ENCODE data around the gene RPEL1.
"Not testable (repeated sequence)": the region's sequence is repeated elsewhere in the genome, so short reads cannot be mapped to it uniquely, and the experiment has no call there.

Gene RPEL1

DNA sequence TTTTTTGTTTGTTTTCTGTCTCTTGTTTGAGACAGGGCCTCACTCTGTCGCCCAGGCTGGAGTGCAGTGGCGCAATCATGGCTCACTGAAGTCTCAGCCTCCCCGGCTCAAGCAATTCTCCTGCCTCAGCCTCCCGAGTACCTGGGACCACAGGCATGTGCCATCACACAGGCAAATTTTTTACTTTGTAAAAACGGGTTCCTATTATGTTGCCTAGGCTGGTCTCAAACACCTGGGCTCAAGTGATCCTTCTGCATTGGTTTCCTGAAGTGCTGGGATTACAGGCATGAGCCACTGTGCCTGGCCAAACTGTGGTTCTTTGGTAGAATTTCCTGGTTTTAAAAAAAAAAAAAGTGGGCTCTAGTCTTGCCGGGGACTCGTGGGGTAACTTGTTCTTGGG, at the start of gene RPEL1:
Gene RPEL1 (plus strand): TSS at position 301 of the 400 bp plus-strand sequence. CDS start 110 bp downstream, outside the sequence.
- DNase-seq (ENCODE audit: low read depth), result not testable (repeated sequence)

GRCh38 chr10:103196516-103196915, 49.2 kb upstream of the RPEL1 start:
- no peak for DNase-seq (ENCODE audit: low read depth)

DNA sequence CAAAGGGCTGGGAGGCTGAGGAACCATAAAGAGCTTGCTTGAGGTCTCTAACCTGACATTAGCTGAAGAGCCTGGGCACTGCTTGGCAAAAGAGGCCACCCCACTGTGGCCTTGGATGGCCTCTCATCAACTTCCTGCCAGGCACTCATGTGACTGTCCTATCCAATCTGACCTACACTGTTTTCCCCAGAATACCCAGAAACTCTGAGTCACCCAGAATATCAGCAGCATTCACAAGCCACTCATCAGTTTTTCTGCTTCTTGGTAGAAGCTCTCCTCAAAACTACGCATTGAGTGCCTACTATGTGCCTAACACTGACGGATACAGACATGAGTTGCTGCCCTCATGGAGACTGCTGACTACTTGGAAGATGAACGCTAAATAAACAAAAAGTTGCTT, 48.5 kb upstream of the RPEL1 start:
- DNase-seq (ENCODE audit: low read depth), result no peak

DNA sequence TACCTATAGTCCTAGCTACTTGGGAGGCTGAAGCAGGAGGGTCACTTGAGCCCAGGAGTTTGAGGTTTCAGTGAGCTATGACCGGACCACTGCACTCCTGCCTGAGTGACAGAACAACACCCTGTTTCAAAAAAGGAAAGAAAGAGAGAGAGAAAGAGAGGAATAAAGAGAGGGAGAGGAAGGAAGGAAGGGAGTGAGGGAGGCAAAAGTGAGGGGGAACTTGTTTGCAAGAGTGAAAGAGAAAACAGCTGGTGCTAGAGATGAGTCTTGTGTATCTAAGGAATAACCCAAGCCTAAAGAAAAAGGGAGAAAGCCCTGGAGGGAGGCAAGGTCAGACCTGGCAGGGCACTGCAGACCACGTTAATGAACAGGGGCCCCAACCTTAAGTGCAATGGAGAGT, 47.8 kb upstream of the RPEL1 start:
- no peak for DNase-seq (ENCODE audit: low read depth)

DNA sequence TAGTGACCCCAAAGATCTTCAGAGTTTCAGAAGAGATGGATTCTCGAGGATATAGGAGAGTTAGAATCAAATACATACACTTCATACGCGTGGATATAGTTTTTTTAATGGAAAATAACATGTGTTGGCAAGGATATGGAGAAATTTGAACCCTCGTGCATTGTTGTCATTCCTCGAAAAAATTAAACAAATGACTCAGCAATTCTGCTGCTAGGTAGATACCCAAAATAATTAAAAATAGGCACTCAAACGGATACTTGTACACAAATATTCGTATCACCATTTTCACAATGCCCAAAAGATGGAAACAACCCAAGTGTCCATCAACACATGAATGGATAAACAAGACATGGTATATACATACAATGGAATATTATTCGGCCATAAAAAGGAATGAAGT, 47.0 kb upstream of the RPEL1 start:
- no peak for DNase-seq (ENCODE audit: low read depth)

DNA sequence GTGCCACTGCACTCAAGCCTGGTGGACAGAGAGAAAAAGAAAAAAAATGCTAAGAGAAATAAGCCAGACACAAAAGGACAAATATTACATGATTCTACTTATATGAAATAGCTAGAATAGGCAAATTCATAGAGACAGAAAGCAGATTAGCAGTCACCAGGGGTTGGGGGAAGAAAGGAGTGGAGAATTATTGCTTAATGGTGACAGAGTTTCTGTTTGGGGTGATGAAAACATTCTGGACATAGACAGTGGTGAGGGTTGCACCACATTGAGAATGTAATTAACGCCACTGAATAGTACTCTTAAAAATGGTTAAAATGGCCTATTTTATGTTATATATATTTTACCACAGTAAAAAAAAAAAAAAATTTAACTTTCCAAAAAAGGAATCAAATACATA, 46.2 kb upstream of the RPEL1 start:
- DNase-seq (ENCODE audit: low read depth), result no peak

DNA sequence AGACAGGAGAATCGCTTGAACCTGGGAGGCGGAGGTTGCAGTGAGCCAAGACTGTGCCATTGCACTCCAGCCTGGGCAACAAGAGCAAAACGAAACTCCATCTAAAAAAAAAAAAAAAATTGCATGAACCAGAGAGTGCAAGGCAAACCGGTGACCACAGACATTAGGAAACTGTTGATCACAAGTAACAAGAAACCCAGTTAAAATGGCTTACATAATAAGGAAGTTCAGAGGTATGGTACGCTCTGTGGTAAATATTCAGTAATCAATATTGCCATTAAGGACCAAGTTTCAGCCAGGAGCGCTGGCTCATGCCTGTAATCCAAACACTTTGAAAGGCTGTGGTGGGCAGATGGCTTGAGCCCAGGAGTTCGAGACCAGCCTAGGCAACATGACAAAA, 43.4 kb upstream of the RPEL1 start:
- no peak for DNase-seq (ENCODE audit: low read depth)

GRCh38 chr10:103203466-103203865, 42.2 kb upstream of the RPEL1 start:
- no peak for DNase-seq (ENCODE audit: low read depth)

- DNase-seq (ENCODE audit: low read depth), result no peak
Observed at GRCh38 chr10:103204353-103205255, 41.1 kb upstream of the RPEL1 start.

DNA sequence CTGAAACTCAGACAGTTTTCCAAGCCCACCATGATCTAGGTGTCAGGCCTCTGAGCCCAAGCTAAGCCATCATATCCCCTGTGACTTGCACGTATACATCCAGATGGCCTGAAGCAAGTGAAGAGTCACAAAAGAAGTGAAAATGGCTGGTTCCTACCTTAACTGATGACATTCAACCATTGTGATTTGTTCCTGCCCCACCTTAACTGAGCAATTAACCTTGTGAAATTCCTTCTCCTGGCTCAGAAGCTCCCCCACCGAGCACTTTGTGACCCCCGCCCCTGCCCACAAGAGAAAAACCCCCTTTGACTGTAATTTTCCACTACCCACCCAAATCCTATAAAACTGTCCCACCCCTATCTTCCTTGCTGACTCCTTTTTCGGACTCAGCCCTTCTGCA, 40.3 kb upstream of the RPEL1 start:
- not testable (repeated sequence) for DNase-seq (ENCODE audit: low read depth)

DNA sequence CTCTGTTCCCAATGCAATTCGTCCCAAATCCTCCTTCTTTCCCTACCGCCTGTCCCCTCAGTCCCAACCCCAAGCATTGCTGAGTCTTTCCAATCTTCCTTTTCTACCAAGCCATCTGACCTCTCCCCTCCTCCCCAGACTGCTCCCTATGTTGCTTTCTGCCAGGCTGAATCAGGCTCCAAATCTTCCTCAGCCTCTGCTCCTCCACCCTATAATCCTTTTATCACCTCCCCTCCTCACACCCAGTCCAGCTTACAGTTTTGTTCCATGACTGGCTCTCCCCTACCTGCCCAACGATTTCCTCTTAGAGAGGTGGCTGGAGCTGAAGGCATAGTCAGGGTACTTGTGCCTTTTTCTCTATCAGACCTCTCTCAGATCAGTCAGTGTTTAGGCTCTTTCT, 39.0 kb upstream of the RPEL1 start:
- DNase-seq (ENCODE audit: low read depth), result not testable (repeated sequence)

DNA sequence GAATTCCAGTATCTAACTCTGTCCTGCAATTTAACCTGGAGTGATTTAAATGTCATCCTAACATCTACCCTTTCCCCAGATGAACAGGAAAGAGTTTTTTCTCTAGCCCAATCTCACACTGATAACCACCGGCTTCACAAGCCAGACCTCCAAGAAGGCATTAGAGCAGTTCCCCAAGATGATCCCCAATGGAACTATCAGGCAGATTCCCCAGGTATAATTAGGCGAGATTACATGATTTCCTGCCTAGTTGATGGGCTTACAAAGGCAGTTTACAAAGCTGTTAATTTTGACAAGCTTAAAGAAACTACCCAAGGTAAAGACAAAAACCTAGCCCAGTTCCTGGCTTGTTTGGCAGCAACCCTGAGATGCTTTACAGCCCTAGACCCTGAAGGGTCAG, 38.5 kb upstream of the RPEL1 start:
- no peak for DNase-seq (ENCODE audit: low read depth)

DNA sequence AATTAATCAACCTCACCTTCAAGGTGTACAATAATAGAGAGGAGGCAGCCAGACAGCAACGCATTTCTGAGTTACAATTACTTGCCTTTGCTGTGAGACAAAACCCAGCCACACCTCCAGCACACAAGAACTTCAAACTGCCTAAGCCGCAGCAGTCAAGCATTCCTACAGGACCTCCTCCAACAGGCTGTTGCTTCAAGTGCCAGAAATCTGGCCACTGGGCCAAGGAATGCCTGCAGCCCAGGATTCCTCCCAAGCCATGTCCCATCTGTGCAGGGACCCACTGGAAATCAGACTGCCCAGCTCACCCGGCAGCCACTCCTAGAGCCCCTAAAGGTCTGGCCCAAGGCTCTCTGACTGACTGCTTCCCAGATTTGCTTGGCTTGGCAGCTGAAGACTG, 38.0 kb upstream of the RPEL1 start:
- not testable (repeated sequence) for DNase-seq (ENCODE audit: low read depth)

DNA sequence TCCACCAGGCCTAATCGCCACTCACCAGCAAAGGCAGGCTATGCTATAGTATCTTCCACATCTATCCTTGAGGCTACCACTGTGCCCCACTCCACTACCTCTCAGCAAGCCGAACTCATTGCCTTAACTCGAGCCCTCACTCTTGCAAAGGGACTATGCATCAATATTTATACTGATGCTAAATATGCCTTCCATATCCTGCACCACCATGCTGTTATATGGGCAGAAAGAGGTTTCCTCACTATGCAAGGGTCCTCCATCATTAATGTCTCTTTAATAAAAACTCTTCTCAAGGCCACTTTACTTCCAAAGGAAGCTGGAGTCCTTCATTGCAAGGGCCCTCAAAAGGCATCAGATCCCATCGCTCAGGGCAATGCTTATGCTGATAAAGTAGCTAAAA, 35.4 kb upstream of the RPEL1 start:
- DNase-seq (ENCODE audit: low read depth), result not testable (repeated sequence)

- no peak for DNase-seq (ENCODE audit: low read depth)
Observed at GRCh38 chr10:103215601-103216000, 30.1 kb upstream of the RPEL1 start.

DNA sequence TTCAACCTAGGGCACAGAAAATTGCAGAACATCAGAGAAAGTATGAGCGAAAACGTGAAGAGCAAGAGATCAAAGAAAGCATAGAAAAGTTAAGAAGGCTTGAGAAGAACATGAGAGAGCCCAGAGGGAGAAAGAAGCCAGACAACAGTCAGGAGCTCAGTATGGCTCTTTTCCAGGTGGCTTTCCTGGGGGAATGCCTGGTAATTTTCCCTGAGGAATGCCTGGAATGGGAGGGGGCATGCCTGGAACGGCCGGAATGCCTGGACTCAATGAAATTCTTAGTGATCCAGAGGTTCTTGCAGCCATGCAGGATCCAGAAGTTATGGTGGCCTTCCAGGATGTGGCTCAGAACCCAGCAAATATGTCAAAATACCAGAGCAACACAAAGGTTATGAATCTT, 29.3 kb upstream of the RPEL1 start:
- not testable (repeated sequence) for DNase-seq (ENCODE audit: low read depth)

- DNase-seq (ENCODE audit: low read depth), result no peak
Observed at GRCh38 chr10:103224133-103224532, 21.6 kb upstream of the RPEL1 start.

- DNase-seq (ENCODE audit: low read depth), result not testable (repeated sequence)
Observed at GRCh38 chr10:103224721-103225120, 21.0 kb upstream of the RPEL1 start.

GRCh38 chr10:103225939-103226338, 19.7 kb upstream of the RPEL1 start:
- no peak for DNase-seq (ENCODE audit: low read depth)

- no peak for DNase-seq (ENCODE audit: low read depth)
Observed at GRCh38 chr10:103227416-103227815, 18.3 kb upstream of the RPEL1 start.

DNA sequence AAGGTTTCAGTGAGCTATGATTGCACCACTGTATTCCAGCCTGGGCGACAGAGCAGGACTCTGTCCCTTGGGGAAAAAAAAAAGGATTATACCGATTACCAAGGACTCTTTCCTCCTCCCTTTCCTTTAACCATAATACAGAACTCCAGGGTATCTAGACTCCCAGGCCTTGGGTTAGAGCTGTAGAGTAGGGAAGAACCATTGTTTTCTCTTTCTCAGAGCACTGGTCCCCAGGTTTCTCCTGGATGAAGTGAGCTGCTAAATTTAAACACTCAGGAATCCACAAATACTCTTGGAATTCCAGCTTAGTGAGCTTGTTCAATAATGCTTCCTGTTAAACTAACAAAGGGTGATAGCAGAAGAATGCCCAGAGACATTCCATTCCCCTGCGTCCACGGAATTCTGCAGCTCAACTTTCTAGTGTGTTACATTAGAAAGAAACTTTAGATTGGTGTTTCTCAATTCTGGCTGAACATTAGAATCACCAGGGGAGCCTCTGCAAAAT, 14.6 kb upstream of the RPEL1 start:
- DNase-seq (ENCODE audit: low read depth), result no peak

DNA sequence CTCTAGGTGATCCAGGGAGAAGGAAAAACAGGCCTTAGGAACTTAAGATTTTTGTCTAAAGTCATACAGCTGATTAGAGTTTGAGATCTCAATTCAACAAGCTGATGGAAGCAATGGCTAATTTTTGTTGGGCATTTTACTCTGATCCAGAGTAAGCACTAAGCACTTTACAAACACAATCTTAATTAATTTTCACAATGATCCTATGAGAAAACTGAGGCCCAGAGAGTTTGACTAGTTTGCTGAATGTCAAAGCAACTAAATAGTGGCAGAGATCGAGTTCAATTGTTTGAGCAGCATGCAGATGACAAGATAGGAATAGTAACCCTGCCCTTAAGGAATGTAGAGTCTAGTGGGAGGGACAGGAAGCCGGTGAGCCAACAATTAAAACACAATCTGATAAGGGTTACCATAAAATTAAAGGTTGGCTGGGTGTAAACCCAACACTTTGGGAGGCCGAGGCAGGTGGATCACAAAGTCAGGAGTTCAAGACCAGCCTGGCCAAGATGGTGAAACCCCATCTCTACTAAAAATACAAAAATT, 13.5 kb upstream of the RPEL1 start:
- DNase-seq (ENCODE audit: low read depth), result no peak

- no peak for DNase-seq (ENCODE audit: low read depth)
Observed at GRCh38 chr10:103232772-103233488, 12.8 kb upstream of the RPEL1 start.
